BJ (cell line): ENCODE data around the gene FCSK. TPM values are rescaled to one million over a fixed set of nuclear protein-coding genes. Genes with fewer than 3 reads are reported as not detected.

Experiments used
- CTCF ChIA-PET: fragments of 350-600 bp; formaldehyde crosslinking; extraction: SDS; loops from one replicate; lab custom pipeline; 2021; ENCODE audit warnings: antibody characterized with exemption, inconsistent platforms; lab: Yijun Ruan, JAX
- POLR2A ChIA-PET: fragments of 300-600 bp; sonication (Branson Sonifier 250); formaldehyde crosslinking; extraction: SDS; loops from one replicate; lab custom pipeline; 2021; ENCODE audit warnings: antibody characterized with exemption; lab: Charles Lee
- DNase-seq: peaks from one replicate; pipeline ENCODE4 v3.0.0-alpha.2; 2011; ENCODE audit warnings: low read depth
- H3K27me3 ChIP-seq: 2 replicates; pipeline ENCODE4 v1.6.0; 2011; ENCODE audit warnings: low read length; ENCODE audit not compliant: control insufficient read depth, insufficient read depth
- H3K36me3 ChIP-seq: 2 replicates; pipeline ENCODE4 v1.5.1; 2011; ENCODE audit warnings: low read length; ENCODE audit not compliant: control insufficient read depth, insufficient read depth
- H3K4me3 ChIP-seq: 2 replicates; pipeline ENCODE4 v1.5.1; 2011; ENCODE audit warnings: low read depth, mild to moderate bottlenecking, control low read depth, low read length
- CTCF ChIP-seq: IDR thresholded peaks from 2 replicates; pipeline ENCODE4 v1.5.1; 2011; ENCODE audit warnings: low read depth, mild to moderate bottlenecking, control low read depth, inconsistent platforms, low read length, moderate library complexity; ENCODE audit not compliant: insufficient read depth
- polyA plus RNA-seq: library from polyadenylated mRNA; depleted of rRNA; stranded (reverse); fragments of >200 nt; gene quantifications from 2 replicates; pipeline ENCODE4 v1.2.3, GENCODE V29; 2011

Gene FCSK
- polyA plus RNA-seq, 1 experiment: 9.0 TPM

- Histone ChIP-seq H3K36me3 (peaks cover 27% of the 10 kb centered on the region), H3K4me3 (no peak overlapping the region), H3K27me3 (no peaks in the 10 kb centered on the region)
- POLR2A ChIA-PET: no interaction called here
- no peak for DNase-seq
- CTCF ChIA-PET: interaction anchor here (1.3 kb wide), 1 partner anchor 101 kb away, joined by 4 read pairs; no protein-coding TSS in a partner anchor
- no peak for TF ChIP-seq CTCF
Measured at GRCh38 chr16:70493802-70494201, 39.4 kb downstream of the FCSK start.

- DNase-seq: no peak
- Histone ChIP-seq H3K4me3 (no peak overlapping the region), H3K27me3 (no peaks in the 10 kb centered on the region), H3K36me3 (peaks cover 28% of the 10 kb centered on the region)
- POLR2A ChIA-PET: no interaction called here
- CTCF ChIA-PET: interaction anchor here (1.3 kb wide), 1 partner anchor 102 kb away, joined by 4 read pairs; no protein-coding TSS in a partner anchor
- TF ChIP-seq CTCF: no peak
Measured at GRCh38 chr16:70494202-70494770, 39.9 kb downstream of the FCSK start.

- POLR2A ChIA-PET: no interaction called here
- H3K4me3 ChIP-seq: no peak overlapping the region
- TF ChIP-seq CTCF: no peak
- H3K36me3 ChIP-seq: peaks cover 28% of the 10 kb centered on the region
- no peaks in the 10 kb centered on the region for H3K27me3 ChIP-seq
- CTCF ChIA-PET: interaction anchor here (1.3 kb wide), 1 partner anchor 80 kb away, joined by 3 read pairs; no protein-coding TSS in a partner anchor
- no peak for DNase-seq
Measured at GRCh38 chr16:70494777-70495176, 40.4 kb downstream of the FCSK start.

- DNase-seq: no peak
- ChIA-PET CTCF (interaction anchor here (1.3 kb wide), 1 partner anchor 79 kb away, joined by 3 read pairs; no protein-coding TSS in a partner anchor), POLR2A (no interaction called here)
- Histone ChIP-seq H3K36me3 (peaks cover 27% of the 10 kb centered on the region), H3K27me3 (no peaks in the 10 kb centered on the region), H3K4me3 (no peak overlapping the region)
- TF ChIP-seq CTCF: no peak
Measured at GRCh38 chr16:70495425-70496182, 41.2 kb downstream of the FCSK start.

GRCh38 chr16:70496513-70496912, 42.1 kb downstream of the FCSK start:
- ChIA-PET POLR2A (no interaction called here), CTCF (no interaction called here)
- H3K36me3 ChIP-seq: peaks cover 30% of the 10 kb centered on the region
- H3K4me3 ChIP-seq: no peak overlapping the region
- no peak for DNase-seq
- TF ChIP-seq CTCF: no peak
- H3K27me3 ChIP-seq: no peaks in the 10 kb centered on the region
